Loucy (cell line): ENCODE results near the gene POLR1D.

Experiments
- EZH2phosphoT487 ChIP-seq: fragments of 200-600 bp; IDR thresholded peaks from 2 replicates; pipeline ENCODE4 v1.6.1; 2018; ENCODE audit warnings: antibody characterized with exemption, mild to moderate bottlenecking, moderate library complexity, borderline replicate concordance
- TF ChIP-seq, protein P1 (sequence below): fragments of 200-600 bp; sonication (generic); conservative IDR thresholded peaks from 2 replicates; pipeline ENCODE4 v1.5.1; 2014; ENCODE audit warnings: mild to moderate bottlenecking, antibody characterized with exemption, low read length

DNA sequence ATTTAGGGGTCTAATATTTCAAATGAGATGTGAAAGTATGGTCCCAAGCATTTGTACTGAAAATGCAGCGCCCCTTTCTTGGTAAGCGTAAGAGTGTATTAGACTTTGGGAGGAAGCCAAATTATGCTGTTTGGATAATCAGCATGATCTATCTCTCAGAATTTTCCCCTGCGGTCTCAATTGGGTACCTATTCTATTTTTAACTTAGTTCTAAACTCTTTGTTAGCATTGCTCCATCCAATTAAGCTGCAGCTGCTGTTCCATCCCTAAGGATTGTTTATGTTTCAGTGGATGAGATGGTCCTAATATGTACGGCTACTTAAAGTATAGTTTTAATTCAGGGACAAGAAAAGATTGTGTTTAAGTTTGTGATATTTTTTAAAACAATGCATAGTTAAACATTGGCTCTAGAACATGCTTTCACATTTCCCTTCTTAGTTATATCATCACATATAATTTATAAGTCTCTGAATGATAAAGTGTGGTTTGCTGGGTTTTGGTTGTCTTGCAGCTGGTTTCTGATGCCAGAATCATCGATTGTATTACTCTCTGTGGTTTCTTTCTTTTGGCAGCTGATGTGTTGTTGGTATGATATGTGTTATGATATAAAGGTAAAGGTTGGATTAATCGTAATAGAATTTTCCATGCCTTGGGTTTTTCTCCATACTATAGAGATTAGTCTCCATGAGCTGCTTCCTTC is 15.0 kb downstream of the POLR1D start:
- TF ChIP-seq, protein P1, sequence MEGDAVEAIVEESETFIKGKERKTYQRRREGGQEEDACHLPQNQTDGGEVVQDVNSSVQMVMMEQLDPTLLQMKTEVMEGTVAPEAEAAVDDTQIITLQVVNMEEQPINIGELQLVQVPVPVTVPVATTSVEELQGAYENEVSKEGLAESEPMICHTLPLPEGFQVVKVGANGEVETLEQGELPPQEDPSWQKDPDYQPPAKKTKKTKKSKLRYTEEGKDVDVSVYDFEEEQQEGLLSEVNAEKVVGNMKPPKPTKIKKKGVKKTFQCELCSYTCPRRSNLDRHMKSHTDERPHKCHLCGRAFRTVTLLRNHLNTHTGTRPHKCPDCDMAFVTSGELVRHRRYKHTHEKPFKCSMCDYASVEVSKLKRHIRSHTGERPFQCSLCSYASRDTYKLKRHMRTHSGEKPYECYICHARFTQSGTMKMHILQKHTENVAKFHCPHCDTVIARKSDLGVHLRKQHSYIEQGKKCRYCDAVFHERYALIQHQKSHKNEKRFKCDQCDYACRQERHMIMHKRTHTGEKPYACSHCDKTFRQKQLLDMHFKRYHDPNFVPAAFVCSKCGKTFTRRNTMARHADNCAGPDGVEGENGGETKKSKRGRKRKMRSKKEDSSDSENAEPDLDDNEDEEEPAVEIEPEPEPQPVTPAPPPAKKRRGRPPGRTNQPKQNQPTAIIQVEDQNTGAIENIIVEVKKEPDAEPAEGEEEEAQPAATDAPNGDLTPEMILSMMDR: no peak
- no peak for TF ChIP-seq EZH2phosphoT487
